Kidney (tissue), 14 donors: ENCODE data around the gene TOMM5. TPM values are rescaled to one million over a fixed set of nuclear protein-coding genes. Genes with fewer than 3 reads are reported as not detected.

Experiments used
- DNase-seq, 5 donors: peaks; one replicate each; pipeline ENCODE4 v3.0.0-alpha.2; 2013 to 2020
- FAIRE-seq: peaks from 2 replicates; lab custom pipeline; 2012; peaks lifted over from hg19 to GRCh38; lab: Jason Lieb, UNC
- H3K27ac ChIP-seq, 2 donors: one replicate each; pipeline ENCODE4 v1.7.0; 2013; ENCODE audit warnings: low read depth in 2 of 2, low read length in 2 of 2, inconsistent platforms in 1 of 2
- H3K27me3 ChIP-seq: one replicate; pipeline ENCODE4 v1.7.1; 2013; ENCODE audit warnings: low read length, inconsistent platforms; ENCODE audit not compliant: control insufficient read depth, insufficient read depth
- H3K36me3 ChIP-seq, 3 donors: one replicate each; pipeline versions ENCODE4 v1.7.0 to v1.7.1; 2013; ENCODE audit warnings: low read length in 3 of 3, control low read depth in 1 of 3, inconsistent platforms in 1 of 3; ENCODE audit not compliant: insufficient read depth in 3 of 3, control insufficient read depth in 2 of 3
- H3K4me1 ChIP-seq, 3 donors: one replicate each; pipeline versions ENCODE4 v1.7.0 to v1.7.1; 2013; ENCODE audit warnings: low read length in 3 of 3, inconsistent platforms in 1 of 3, low read depth in 1 of 3; ENCODE audit not compliant: control insufficient read depth in 2 of 3, insufficient read depth in 2 of 3
- H3K4me3 ChIP-seq, 3 donors: one replicate each; pipeline versions ENCODE4 v1.7.0 to v1.8.1; 2013; ENCODE audit warnings: low read length in 3 of 3, control low read depth in 1 of 3, inconsistent platforms in 1 of 3
- H3K9ac ChIP-seq, 3 donors: one replicate each; pipeline versions ENCODE4 v1.7.0 to v1.7.1; 2013; ENCODE audit warnings: low read length in 3 of 3, control low read depth in 1 of 3, inconsistent platforms in 1 of 3
- H3K9me3 ChIP-seq, 3 donors: one replicate each; pipeline versions ENCODE4 v1.7.0 to v1.7.1; 2013; ENCODE audit warnings: low read length in 3 of 3, control low read depth in 1 of 3, inconsistent platforms in 1 of 3; ENCODE audit not compliant: control insufficient read depth in 2 of 3, insufficient read depth in 1 of 3
- CTCF ChIP-seq: IDR thresholded peaks from 3 replicates; pipeline ENCODE4 v1.5.1; 2012; ENCODE audit warnings: mild to moderate bottlenecking, moderate library complexity, borderline replicate concordance; ENCODE audit not compliant: insufficient read depth; ENCODE audit errors: extremely low read depth
- intact Hi-C: fragments of 100-400 bp; cut with DNase I; formaldehyde crosslinking; loops from one replicate; pipeline ENCODE4 v1.11.1; 2022
- polyA plus RNA-seq: library from polyadenylated mRNA; stranded (reverse); fragments of 350-450 nt; fragmentation: Illumina TruSeq; extraction: RNeasy Lipid Tissue Mini Kit (QIAGEN cat#74804); gene quantifications from one replicate; pipeline ENCODE4 v1.2.3, GENCODE V29; 2014; ENCODE audit warnings: low read depth, low replicate concordance; ENCODE audit not compliant: insufficient read depth
- total RNA-seq: library from RNA; stranded (reverse); fragmentation: NEBNext Ultra II Directional; extraction: Animal tissue kit (Norgen Biotek cat#: 25700); gene quantifications from one replicate; pipeline ENCODE4 v1.2.1, GENCODE V29; 2021
- donor health status: control.
- donor health status: control.
- donor health status: control.
- donor health status: control.
- donor health status: control.
- donor health status: DM: yes; HTN: yes; CAD: no.
- donor health status: Normal renal cell carcinoma (clear cell type).

The TOMM5 gene
- total and polyA plus RNA-seq, 2 donors from 2014 or later: 59.5 to 197 TPM

- no peak for TF ChIP-seq CTCF
- DNase-seq (no peak), FAIRE-seq (no peak)
- intact Hi-C loops: no loop called here
- Histone ChIP-seq H3K4me1 (no peaks in the 10 kb centered on the region), H3K36me3 (no peaks in the 10 kb centered on the region), H3K27ac (no peak overlapping the region), H3K9me3 (no peaks in the 10 kb centered on the region), H3K9ac (no peak overlapping the region), H3K27me3 (no peaks in the 10 kb centered on the region), H3K4me3 (no peak overlapping the region)
These were observed 30.9 kb upstream of the TOMM5 start for GRCh38 chr9:37623267-37623666.

GRCh38 chr9:37622462-37622861, 30.1 kb upstream of the TOMM5 start:
- DNase-seq: no peak
- no peaks in the 10 kb centered on the region for H3K4me1 ChIP-seq
- intact Hi-C loops: no loop called here
- TF ChIP-seq CTCF: no peak
- no peaks in the 10 kb centered on the region for H3K27me3 ChIP-seq
- H3K27ac ChIP-seq: no peak overlapping the region
- H3K4me3 ChIP-seq: no peak overlapping the region
- H3K9me3 ChIP-seq: no peaks in the 10 kb centered on the region
- no peak overlapping the region for H3K9ac ChIP-seq
- FAIRE-seq: no peak
- no peaks in the 10 kb centered on the region for H3K36me3 ChIP-seq

GRCh38 chr9:37621273-37622121, 29.1 kb upstream of the TOMM5 start:
- Histone ChIP-seq H3K9ac (no peak overlapping the region), H3K27ac (no peak overlapping the region), H3K9me3 (no peaks in the 10 kb centered on the region), H3K4me3 (no peak overlapping the region), H3K36me3 (no peaks in the 10 kb centered on the region), H3K27me3 (no peaks in the 10 kb centered on the region), H3K4me1 (no peaks in the 10 kb centered on the region)
- no peak for TF ChIP-seq CTCF
- FAIRE-seq (no peak), DNase-seq (peak in 1 of 5 donors; percentile 26)
- intact Hi-C loops: no loop called here

GRCh38 chr9:37620396-37620795, 28.0 kb upstream of the TOMM5 start:
- Histone ChIP-seq H3K4me3 (no peak overlapping the region), H3K4me1 (no peaks in the 10 kb centered on the region), H3K36me3 (no peaks in the 10 kb centered on the region), H3K9ac (no peak overlapping the region), H3K27ac (no peak overlapping the region), H3K27me3 (no peaks in the 10 kb centered on the region), H3K9me3 (no peaks in the 10 kb centered on the region)
- no peak for FAIRE-seq
- no peak for DNase-seq
- no peak for TF ChIP-seq CTCF
- intact Hi-C loops: no loop called here
